HG02623 (cell line): ENCODE data around the gene CAMTA1.

ENCODE experiments used
- ATAC-seq: cut with Tn5 transposase; IDR thresholded peaks from one replicate; pipeline ENCODE4 v1.9.1; 2021; ENCODE audit warnings: moderate library complexity; ENCODE audit not compliant: unreplicated experiment

Gene CAMTA1

GRCh38 chr1:7534061-7534825 is 749.0 kb downstream of the CAMTA1 start:
- ATAC-seq, result no peak

DNA sequence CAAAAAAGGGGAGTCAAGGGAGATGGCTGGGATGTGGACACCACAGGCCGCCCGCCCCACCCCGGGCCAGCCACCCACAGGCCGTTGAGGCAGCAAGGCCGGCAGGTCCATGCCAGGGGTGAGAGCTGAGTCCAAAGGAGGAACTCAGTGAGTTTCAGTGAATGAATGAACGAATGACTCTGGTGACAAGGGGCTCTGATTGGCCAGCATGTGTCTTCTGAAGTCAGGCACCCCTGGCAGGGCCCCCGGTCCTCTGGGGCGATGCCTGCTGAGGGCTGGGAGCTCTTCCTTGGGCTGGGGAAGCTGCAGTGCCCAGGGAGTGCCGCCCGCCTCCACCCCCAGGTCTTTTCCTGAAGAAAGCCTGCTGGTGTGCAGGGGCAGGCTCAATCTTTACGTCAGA is 749.8 kb downstream of the CAMTA1 start:
- ATAC-seq, result no peak

DNA sequence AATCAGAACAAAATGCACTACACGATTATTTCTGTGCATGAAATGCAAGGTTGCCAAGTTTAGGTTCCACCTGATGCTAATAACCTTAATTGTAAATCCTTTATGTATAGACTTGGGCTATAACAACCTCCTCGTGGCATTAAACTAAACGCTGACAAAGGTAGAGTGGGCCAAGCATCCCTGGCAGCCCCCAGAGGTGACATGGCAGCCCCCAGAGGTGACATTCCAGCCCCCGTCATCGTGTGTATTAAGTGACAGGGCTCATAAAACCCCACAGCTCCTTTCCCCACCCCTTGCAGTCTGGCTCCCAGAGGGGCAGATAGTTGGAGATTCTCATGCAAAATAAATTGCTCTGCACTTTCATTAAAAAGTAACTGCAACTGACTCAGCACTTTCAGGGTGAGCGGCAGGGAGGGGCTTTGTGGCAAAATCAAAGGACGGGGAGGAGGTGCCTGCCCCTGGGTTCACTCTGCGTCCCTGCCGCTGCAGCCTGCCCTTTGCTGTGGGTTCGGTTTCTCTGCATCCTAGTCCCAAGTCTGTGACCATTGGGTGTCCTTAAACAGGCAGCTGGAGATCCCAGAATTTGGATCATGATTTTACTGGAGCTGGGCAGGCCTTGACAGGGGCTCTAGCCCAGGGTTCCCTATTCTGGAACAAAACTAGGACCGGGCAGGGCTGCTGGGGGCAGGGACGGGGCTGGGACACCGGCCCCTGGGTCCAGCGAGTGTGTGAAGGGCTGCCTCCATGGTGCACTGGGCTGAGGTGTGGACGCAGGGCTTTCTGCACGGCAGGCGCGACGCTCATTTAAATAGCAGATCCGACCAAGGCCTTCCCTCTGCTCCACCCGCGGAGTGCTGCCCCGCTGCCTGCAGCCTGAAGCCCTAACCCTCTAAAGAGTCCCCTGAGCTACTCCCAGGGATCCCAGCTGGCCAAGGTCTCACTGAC is 751.0 kb downstream of the CAMTA1 start:
- ATAC-seq, result no peak

GRCh38 chr1:7536891-7537591 is 751.8 kb downstream of the CAMTA1 start:
- ATAC-seq, result no peak

GRCh38 chr1:7538033-7538432 is 752.8 kb downstream of the CAMTA1 start:
- no peak for ATAC-seq

DNA sequence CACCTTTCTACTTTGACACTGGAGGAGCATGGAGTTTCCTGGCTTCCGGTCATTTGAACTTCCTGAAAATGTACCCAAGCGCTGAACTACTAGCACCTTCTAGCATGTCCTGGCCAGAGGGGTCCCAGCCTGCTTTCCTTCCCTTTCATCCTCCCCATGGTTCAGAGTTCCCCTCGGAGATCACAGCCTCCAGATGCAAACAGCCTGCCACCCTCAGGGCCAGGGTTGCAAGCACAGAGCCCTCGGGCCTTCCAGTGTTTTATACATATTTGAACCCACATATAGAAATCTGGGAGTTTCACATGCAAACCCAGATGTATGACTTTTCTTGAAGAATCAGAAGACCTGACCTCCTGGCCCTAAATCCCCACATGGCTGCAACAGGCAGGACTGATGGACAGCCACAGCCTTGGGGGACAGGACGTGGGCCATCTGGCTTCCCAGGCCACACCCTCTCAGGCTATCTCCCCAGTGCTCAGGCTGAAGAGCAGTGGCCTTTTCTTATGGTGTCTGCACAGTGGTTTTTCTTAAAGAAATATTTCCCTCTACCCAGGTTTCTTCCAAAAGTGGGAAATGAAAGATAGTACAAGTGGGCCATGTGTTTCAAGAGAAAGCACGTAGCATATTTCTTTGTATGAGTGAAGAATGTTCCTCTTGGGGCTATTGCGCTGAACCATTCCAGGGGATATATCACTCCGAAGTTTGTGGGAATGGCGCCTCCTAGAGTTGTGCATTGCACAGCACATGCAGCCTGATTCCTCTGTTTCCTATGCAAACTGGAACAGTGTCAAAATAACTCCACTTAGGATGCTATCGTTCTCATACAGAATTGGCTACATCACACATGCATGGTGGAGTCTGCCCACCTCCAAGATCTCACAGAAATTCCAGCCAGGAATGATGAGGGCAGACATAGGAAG is 753.9 kb downstream of the CAMTA1 start:
- ATAC-seq, result no peak

DNA sequence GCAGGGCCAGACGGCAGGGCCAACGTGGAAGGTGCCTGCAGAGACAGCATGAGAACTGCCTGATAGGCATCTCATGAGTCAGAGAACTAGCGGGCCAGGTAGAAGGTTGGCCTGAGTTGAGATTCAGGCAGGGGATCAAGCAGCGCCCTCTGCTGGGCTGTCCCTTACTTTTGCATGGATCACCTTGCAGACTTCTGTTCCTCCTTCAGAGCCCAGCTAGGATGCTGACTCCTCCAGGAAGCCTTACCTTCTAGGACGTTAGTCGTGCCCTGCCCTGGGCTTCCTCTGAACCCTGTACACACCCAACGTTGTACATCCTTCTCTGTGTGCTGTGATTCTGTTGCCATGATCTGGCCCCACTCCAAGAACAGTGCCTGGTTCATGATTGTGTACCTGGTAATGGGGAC is 754.5 kb downstream of the CAMTA1 start:
- no peak for ATAC-seq

- no peak for ATAC-seq
These were observed 755.6 kb downstream of the CAMTA1 start for GRCh38 chr1:7540816-7541215.

GRCh38 chr1:7541629-7542028 is 756.4 kb downstream of the CAMTA1 start:
- ATAC-seq, result no peak

GRCh38 chr1:7543718-7544090 is 758.5 kb downstream of the CAMTA1 start:
- no peak for ATAC-seq

GRCh38 chr1:7549277-7550161 is 764.3 kb downstream of the CAMTA1 start:
- ATAC-seq, result no peak

- no peak for ATAC-seq
These were observed 765.1 kb downstream of the CAMTA1 start for GRCh38 chr1:7550261-7550865.

DNA sequence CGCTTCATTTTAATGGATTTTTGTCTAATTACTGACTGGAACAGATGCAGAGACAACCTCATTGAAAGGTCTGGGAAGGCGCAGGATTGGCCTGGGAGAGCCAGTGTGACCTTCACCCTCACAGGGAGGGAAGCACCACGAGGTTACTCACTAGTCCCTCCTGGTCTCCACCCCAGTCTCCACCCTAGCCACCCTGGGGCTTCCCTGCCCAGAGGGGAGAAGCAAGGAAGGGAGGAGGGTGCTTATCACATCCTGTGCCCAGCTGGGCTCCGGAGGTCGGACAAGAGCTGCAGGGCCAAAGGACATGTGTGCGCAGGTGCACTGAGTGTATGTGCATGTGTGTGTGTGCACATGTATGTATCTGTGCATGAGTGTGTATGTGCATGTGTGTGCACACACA is 765.7 kb downstream of the CAMTA1 start:
- no peak for ATAC-seq

DNA sequence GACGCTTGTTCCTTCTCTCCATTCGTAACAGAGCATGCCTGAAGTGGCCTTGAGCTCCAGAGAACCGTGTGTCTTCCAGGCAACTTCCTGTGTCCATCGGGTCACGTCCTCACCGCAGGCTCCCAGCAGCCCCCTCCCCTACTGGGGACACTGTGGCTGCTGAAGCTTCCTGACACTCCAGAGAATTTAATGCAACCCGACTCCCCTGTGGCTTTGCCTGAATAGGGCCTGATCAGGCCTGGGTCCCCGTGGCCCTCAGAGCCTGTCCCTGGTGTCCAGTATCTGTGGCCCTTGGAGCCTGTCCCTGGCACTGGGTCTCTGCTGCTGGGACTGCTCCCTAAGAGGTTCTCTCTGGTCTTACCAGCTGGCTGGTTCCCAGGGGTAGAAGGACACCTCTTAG is 766.2 kb downstream of the CAMTA1 start:
- no peak for ATAC-seq

GRCh38 chr1:7552402-7552801 is 767.1 kb downstream of the CAMTA1 start:
- ATAC-seq, result no peak

DNA sequence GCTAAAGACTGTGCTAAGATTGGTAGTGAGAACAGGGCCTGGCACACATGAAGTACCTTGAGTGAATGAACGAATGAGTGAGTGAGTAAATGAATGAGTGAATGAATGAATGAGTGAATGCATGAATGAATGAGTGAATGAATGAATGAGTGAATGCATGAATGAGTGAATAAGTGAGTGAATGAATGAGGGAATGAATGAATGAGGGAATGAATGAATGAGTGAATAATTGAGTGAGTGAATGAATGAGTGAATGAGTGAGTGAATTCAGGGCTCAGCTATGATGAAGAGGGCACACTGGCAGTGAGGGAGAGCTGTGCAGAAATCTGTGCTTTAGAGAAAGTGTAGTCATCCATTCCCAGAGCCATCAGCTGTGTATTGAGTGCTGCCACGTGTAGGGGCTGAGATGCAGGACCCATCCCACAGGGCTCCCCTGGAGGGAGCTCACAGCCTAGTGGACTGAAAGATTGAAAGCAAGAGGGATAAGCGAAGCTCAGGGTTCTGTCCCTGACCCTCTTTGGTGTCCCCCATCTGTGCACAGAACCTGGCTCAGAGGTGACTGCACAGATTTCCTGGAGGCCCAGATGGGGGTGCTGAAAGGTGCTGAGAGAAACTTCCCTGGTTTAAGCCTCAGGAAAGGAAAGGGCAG is 767.9 kb downstream of the CAMTA1 start:
- no peak for ATAC-seq

- ATAC-seq, result no peak
These were observed 769.4 kb downstream of the CAMTA1 start for GRCh38 chr1:7554385-7555235.
